HepG2 (cell line): Measurements from ENCODE around the gene DLST.

Experiments used
- AFF4 ChIP-seq: sonication (generic); formaldehyde crosslinking; IDR thresholded peaks from 2 replicates; pipeline ENCODE4 v1.4.0; 2020; ENCODE audit warnings: missing genetic modification reagents
- CTCF ChIP-seq: sonication (generic); formaldehyde crosslinking; IDR thresholded peaks from 2 replicates; pipeline ENCODE4 v1.5.0; 2020; ENCODE audit warnings: mild to moderate bottlenecking, missing genetic modification reagents, moderate library complexity
- ESRRA ChIP-seq: sonication (generic); formaldehyde crosslinking; IDR thresholded peaks from 2 replicates; pipeline ENCODE4 v1.5.1; 2020; ENCODE audit warnings: mild to moderate bottlenecking, low read depth, missing genetic modification reagents
- KDM4B ChIP-seq: sonication (generic); formaldehyde crosslinking; IDR thresholded peaks from 2 replicates; pipeline ENCODE4 v1.4.0; 2020; ENCODE audit warnings: missing genetic modification reagents

DNA sequence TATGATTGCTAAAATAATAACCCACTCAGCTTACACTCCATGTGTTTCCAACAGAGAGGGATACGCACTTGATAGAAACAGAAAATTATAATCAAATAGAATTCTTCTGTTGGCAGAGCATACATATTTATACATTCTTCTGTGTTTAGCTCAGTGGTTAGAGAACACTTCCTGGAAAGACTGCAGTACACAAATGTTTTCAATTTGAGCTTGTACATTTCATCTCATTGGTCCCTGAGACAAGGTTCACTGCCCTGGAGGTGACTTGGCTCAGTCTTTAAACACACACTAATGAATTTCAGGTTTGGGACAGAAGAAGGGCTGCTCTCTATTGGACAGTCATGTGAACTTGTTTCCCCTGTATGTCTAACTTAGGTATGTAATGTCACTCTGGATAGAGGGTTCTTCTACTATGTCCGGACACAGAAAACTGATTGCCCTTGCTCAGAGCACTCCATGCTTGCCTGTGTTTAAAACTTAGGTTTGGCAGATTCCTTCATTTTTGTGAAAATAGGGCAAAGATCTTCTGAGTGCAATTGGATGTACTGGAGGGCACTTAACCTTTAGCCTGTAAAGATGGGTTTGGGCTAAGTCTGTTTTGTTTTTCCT lies 28.7 kb upstream of the DLST start:
- TF ChIP-seq ESRRA (CRISPR knock-in tag) (no peak), AFF4 (CRISPR knock-in tag) (no peak), CTCF (CRISPR knock-in tag) (no peak), KDM4B (CRISPR knock-in tag) (no peak)
